Lower leg skin (tissue), 3 donors: ENCODE measurements around the gene PRLR.

Source experiments
- POLR2A ChIP-seq, 2 donors: fragments of 450-650 bp; IDR thresholded peaks; one replicate each; pipeline ENCODE4 v1.6.1; 2016 to 2017; ENCODE audit warnings: antibody characterized with exemption in 2 of 2, mild to moderate bottlenecking in 1 of 2, moderate library complexity in 1 of 2
- TF ChIP-seq, protein P1 (sequence below), 3 donors: fragments of 450-650 bp; IDR thresholded peaks; one replicate each; pipeline ENCODE4 v1.5.1; 2016; ENCODE audit warnings: antibody characterized with exemption in 3 of 3, mild to moderate bottlenecking in 3 of 3, moderate library complexity in 2 of 3

GRCh38 chr5:35246900-35247647 lies 16.8 kb upstream of the PRLR start:
- TF ChIP-seq POLR2A (IDR thresholded peaks at IDR 0.05): no peak
- TF ChIP-seq, protein P1, sequence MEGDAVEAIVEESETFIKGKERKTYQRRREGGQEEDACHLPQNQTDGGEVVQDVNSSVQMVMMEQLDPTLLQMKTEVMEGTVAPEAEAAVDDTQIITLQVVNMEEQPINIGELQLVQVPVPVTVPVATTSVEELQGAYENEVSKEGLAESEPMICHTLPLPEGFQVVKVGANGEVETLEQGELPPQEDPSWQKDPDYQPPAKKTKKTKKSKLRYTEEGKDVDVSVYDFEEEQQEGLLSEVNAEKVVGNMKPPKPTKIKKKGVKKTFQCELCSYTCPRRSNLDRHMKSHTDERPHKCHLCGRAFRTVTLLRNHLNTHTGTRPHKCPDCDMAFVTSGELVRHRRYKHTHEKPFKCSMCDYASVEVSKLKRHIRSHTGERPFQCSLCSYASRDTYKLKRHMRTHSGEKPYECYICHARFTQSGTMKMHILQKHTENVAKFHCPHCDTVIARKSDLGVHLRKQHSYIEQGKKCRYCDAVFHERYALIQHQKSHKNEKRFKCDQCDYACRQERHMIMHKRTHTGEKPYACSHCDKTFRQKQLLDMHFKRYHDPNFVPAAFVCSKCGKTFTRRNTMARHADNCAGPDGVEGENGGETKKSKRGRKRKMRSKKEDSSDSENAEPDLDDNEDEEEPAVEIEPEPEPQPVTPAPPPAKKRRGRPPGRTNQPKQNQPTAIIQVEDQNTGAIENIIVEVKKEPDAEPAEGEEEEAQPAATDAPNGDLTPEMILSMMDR (IDR thresholded peaks at IDR 0.05): no peak
